Left lung (tissue), 10 donors: ENCODE data around the gene ANKFY1. TPM values are rescaled to one million over a fixed set of nuclear protein-coding genes. Genes with fewer than 3 reads are reported as not detected.

Experiments used
- ATAC-seq: fragments of 200-7000 bp; cut with Tn5 transposase; one replicate; pipeline ENCODE4 v1.9.1; 2020; ENCODE audit warnings: moderate library complexity
- DNase-seq, 4 donors: peaks; one replicate each; pipeline ENCODE4 v3.0.0-alpha.2; 2013 to 2020
- H3K27ac ChIP-seq, 2 donors: fragments of 200-600 bp; sonication (generic) in 1 of 2; one replicate each; pipeline versions ENCODE4 v1.5.0 to v1.8.0; 2020 to 2021
- H3K27me3 ChIP-seq, 2 donors: fragments of 200-600 bp; sonication (generic) in 1 of 2; one replicate each; pipeline versions ENCODE4 v1.5.0 to v1.8.0; 2020 to 2021
- H3K36me3 ChIP-seq, 2 donors: fragments of 200-600 bp; sonication (generic) in 1 of 2; one replicate each; pipeline versions ENCODE4 v1.5.0 to v1.8.0; 2020 to 2021
- H3K4me1 ChIP-seq, 2 donors: fragments of 200-600 bp; one replicate each; pipeline ENCODE4 v1.8.0; 2021
- H3K4me3 ChIP-seq, 2 donors: fragments of 200-600 bp; sonication (generic) in 1 of 2; one replicate each; pipeline versions ENCODE4 v1.5.0 to v1.8.0; 2020 to 2021; ENCODE audit warnings: mild to moderate bottlenecking in 1 of 2
- H3K9me3 ChIP-seq, 2 donors: fragments of 200-600 bp; sonication (generic) in 1 of 2; one replicate each; pipeline versions ENCODE4 v1.5.0 to v1.8.0; 2020 to 2021
- CTCF ChIP-seq, 2 donors: fragments of 200-600 bp; sonication (generic) in 1 of 2; IDR thresholded peaks; one replicate each; pipeline versions ENCODE4 v1.5.0 to v1.8.0; 2021; ENCODE audit warnings: antibody characterized with exemption in 2 of 2
- intact Hi-C, 2 donors: fragments of 100-400 bp; cut with DNase I; formaldehyde crosslinking; loops; one replicate each; pipeline versions ENCODE4 v1.11.2 to v1.14.2; 2022
- polyA plus RNA-seq, 6 donors: library from polyadenylated mRNA; unstranded; fragments of 120-200 nt; gene quantifications; one replicate each; pipeline ENCODE4 v1.2.1, GENCODE V29; 2013; ENCODE audit not compliant: insufficient read length in 6 of 6
- total RNA-seq, 2 donors: library from RNA; stranded (reverse); fragmentation: NEBNext Ultra II Directional; extraction: Animal tissue kit (Norgen Biotek cat#: 25700); gene quantifications; one replicate each; pipeline ENCODE4 v1.2.1, GENCODE V29; 2021
- donor health status: DM: no; HTN: yes; CAD: no.
- donor health status: DM: no; HTN: no; CAD: no.

The ANKFY1 gene
- total and polyA plus RNA-seq, 8 donors = 52.9 to 76.9 (median 56.2) TPM

GRCh38 chr17:4209611-4210010 is 54.2 kb downstream of the ANKFY1 start:
- H3K4me3 ChIP-seq = no peak overlapping the region
- no peaks in the 10 kb centered on the region for H3K9me3 ChIP-seq
- peaks cover 0 to 82% of the 10 kb centered on the region in 2 donors for H3K36me3 ChIP-seq
- H3K4me1 ChIP-seq = peaks cover 0 to 12% of the 10 kb centered on the region in 2 donors
- intact Hi-C loops = loop anchor here in 1 of 2 donors (10.0 kb wide), 1 partner anchor 205 kb away; no protein-coding TSS in a partner anchor
- DNase-seq = no peak
- no peak for TF ChIP-seq CTCF (IDR thresholded peaks at IDR 0.05)
- ATAC-seq = no peak
- no peaks in the 10 kb centered on the region for H3K27me3 ChIP-seq
- H3K27ac ChIP-seq = no peak overlapping the region

DNA sequence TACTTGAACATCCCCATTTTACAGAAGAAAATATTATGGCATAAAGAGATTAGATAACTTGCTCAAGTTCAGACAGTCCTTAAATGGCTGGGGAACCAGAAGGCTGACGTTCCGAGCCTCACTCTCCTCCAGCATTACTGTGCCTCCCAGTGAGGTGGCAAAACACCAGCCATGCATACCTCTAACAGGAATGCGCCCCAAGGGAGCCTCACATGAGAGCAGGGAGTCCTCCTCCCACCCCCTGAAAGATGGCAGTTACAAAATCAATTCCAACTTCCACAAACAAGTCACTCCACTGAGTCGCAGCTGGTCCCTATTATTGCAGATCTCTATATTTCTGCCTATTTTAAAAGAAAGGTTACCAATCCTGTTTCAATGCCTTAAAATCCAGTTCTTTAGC is 55.5 kb downstream of the ANKFY1 start:
- ATAC-seq (no peak), DNase-seq (no peak)
- Histone ChIP-seq H3K27ac (no peak overlapping the region), H3K4me3 (no peak overlapping the region), H3K36me3 (peaks cover 4 to 82% of the 10 kb centered on the region in 2 donors), H3K4me1 (peaks cover 0 to 11% of the 10 kb centered on the region in 2 donors), H3K27me3 (no peaks in the 10 kb centered on the region), H3K9me3 (no peaks in the 10 kb centered on the region)
- no peak for TF ChIP-seq CTCF (IDR thresholded peaks at IDR 0.05)
- intact Hi-C loops = no loop called here

DNA sequence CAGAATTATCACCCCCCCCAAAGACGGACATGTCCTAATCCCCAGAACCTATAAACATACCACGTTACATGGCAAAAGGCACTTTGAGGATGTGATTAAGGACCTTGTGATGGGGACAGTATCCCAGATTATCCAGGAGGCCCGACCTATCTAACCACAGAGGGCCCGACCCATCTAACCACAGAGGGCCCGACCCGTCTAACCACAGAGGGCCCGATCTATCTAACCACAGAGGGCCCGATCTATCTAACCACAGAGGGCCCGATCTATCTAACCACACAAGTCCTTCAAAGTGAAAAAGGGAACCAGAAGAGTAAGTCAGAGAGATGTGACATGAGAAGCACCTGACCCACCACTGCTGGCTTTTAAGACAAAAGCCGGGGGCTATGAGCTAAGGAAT is 56.8 kb downstream of the ANKFY1 start:
- ATAC-seq = no peak
- no peak overlapping the region for H3K27ac ChIP-seq
- no peak overlapping the region for H3K4me3 ChIP-seq
- TF ChIP-seq CTCF (IDR thresholded peaks at IDR 0.05) = no peak
- no peaks in the 10 kb centered on the region for H3K27me3 ChIP-seq
- no peaks in the 10 kb centered on the region for H3K9me3 ChIP-seq
- H3K4me1 ChIP-seq = peaks cover 0 to 11% of the 10 kb centered on the region in 2 donors
- peaks cover 4 to 84% of the 10 kb centered on the region in 2 donors for H3K36me3 ChIP-seq
- intact Hi-C loops = no loop called here
- no peak for DNase-seq

DNA sequence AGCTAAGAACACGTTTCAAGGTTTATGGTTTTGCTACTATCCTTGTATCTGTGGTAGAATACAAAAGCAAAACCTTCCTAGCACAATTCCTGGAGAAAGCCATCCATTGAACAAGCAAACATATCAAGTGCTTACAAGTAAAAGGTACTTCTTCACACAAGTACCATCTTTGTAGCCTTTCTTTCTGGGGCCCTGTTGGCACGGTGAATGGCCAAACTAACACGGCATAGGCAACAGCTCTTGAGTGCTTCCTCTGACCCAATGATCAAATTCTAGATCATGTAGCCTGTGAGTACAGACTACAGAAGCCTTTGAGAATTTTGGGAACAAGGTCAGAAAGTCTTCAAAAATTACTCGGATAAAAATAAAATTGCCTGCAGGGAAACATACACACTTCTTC is 57.9 kb downstream of the ANKFY1 start:
- ATAC-seq = peak; percentile 79
- Histone ChIP-seq H3K27me3 (no peaks in the 10 kb centered on the region), H3K9me3 (no peaks in the 10 kb centered on the region), H3K4me1 (peaks cover 0 to 11% of the 10 kb centered on the region in 2 donors), H3K36me3 (peaks cover 4 to 84% of the 10 kb centered on the region in 2 donors), H3K27ac (no peak overlapping the region), H3K4me3 (no peak overlapping the region)
- no peak for DNase-seq
- no peak for TF ChIP-seq CTCF (IDR thresholded peaks at IDR 0.05)
- intact Hi-C loops = no loop called here

GRCh38 chr17:4204710-4205173 is 59.0 kb downstream of the ANKFY1 start:
- H3K36me3 ChIP-seq = peaks cover 4 to 85% of the 10 kb centered on the region in 2 donors
- ATAC-seq (peak; percentile 63), DNase-seq (peak in 1 of 4 donors; percentile 12)
- H3K9me3 ChIP-seq = no peaks in the 10 kb centered on the region
- no peaks in the 10 kb centered on the region for H3K27me3 ChIP-seq
- H3K4me1 ChIP-seq = peaks cover 0 to 11% of the 10 kb centered on the region in 2 donors
- TF ChIP-seq CTCF (IDR thresholded peaks at IDR 0.05) = no peak
- no peak overlapping the region for H3K4me3 ChIP-seq
- H3K27ac ChIP-seq = no peak overlapping the region
- intact Hi-C loops = loop anchor here in 1 of 2 donors (5.0 kb wide), 1 partner anchor 208 kb away; no protein-coding TSS in a partner anchor
